Measurements from ENCODE around the gene INO80D. TPM values are rescaled to one million over a fixed set of nuclear protein-coding genes. Genes with fewer than 3 reads are reported as not detected.
"Not testable (repeated sequence)": the region's sequence is repeated elsewhere in the genome, so short reads cannot be mapped to it uniquely, and the experiment has no call there.

INO80D gene
- total RNA-seq, 1 donor from 2014 or later, result 26.0 TPM

DNA sequence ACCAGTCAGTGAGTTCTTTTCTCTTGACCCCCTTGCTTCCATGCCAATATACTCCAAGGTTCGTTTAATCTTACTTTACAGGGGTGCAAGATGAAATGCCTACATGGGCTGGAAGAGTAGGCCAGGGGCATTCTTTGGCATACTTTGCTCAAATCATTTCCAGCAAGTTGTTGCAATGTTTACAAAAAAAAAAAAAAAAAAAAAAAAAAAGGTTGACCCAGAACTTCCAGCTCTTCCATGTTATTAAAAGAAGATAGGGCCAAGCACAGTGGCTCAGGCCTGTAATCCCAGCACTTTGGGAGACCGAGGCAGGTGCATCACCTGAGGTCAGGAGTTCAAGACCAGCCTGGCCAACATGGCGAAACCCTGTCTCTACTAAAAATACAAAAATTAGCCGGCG is 8.1 kb downstream of the INO80D start:
- H3K4me3 Mint-ChIP-seq (ENCODE audit: low read depth); DNase-seq (ENCODE audit: low spot score); H3K9me3 Mint-ChIP-seq; intact Hi-C loops (cut with micrococcal nuclease); H3K27me3 Mint-ChIP-seq (ENCODE audit: low read depth); H3K27ac Mint-ChIP-seq: not testable (repeated sequence)
- Mint-ChIP-seq H3K4me1 (ENCODE audit: low read depth) (peaks cover 10% of the 10 kb centered on the region), H3K36me3 (ENCODE audit: low read depth) (peaks cover 14% of the 10 kb centered on the region)

DNA sequence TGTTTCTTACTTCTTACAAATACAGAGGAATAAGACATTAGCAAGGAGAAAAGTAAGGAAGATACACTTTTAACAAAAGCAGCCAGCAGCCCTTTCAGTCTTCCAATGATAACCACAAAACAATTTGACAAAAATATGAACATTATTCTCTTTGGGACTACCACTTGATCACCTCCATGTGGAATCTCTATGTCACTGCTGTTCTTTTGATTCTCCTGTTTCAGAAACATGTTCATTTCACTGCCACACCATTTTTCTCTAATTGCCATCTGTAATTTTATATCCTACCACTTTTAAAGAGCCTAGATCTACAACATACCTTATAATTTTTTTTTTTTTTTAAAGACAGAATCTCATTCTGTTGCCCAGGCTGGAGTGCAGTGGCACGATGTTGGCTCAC is 10.9 kb downstream of the INO80D start:
- Mint-ChIP-seq H3K27me3 (ENCODE audit: low read depth) (no peaks in the 10 kb centered on the region), H3K27ac (no peak overlapping the region), H3K9me3 (no peaks in the 10 kb centered on the region), H3K4me1 (ENCODE audit: low read depth) (peaks cover 16% of the 10 kb centered on the region), H3K36me3 (ENCODE audit: low read depth) (peaks cover 21% of the 10 kb centered on the region), H3K4me3 (ENCODE audit: low read depth) (no peak overlapping the region)
- intact Hi-C loops (cut with micrococcal nuclease), result no loop called here
- no peak for DNase-seq (ENCODE audit: low spot score)

DNA sequence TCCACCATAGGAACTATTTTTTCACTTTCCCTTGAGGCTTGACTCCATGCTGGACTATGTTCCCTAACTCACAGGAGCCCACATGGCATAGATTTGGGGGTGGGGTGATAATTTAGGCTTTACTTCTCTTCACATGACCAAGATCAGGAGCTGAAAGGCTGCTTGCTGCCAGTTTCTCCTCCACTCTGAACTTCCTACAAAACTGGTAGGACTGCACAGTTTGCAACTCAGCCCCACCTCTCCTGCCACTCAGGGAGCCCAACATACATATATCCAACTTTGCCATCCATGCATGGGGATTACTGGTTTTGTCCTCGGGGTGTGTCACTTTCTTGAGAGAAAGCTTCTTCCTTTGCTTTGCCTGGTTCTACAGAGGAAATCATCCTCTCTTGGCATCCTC is 14.2 kb downstream of the INO80D start:
- Mint-ChIP-seq H3K4me1 (ENCODE audit: low read depth) (peaks cover 9% of the 10 kb centered on the region), H3K36me3 (ENCODE audit: low read depth) (peaks cover 19% of the 10 kb centered on the region), H3K27me3 (ENCODE audit: low read depth) (no peaks in the 10 kb centered on the region), H3K9me3 (no peaks in the 10 kb centered on the region), H3K27ac (no peak overlapping the region), H3K4me3 (ENCODE audit: low read depth) (no peak overlapping the region)
- no peak for DNase-seq (ENCODE audit: low spot score)
- intact Hi-C loops (cut with micrococcal nuclease), result no loop called here

DNA sequence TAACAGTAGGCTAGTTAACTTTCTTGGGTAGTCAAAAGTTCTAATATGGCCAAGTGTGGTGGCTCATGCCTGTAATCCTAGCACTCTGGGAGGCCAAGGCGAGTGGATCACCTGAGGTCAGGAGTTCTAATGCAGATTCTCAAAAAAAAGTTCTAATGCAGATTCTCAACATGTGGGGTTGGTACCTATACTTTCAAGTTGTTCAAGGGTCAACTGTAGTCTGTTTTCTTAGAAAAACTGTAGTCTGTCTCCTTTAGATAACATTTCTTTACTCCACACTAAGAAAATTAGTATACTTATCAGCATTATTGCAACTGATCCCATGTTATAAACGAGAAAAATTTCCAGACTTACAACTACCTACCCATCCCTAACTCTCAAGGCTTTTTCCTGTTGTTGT is 16.6 kb downstream of the INO80D start:
- H3K4me1 Mint-ChIP-seq (ENCODE audit: low read depth), result peaks cover 9% of the 10 kb centered on the region
- no peak for DNase-seq (ENCODE audit: low spot score)
- intact Hi-C loops (cut with micrococcal nuclease), result no loop called here
- no peaks in the 10 kb centered on the region for H3K9me3 Mint-ChIP-seq
- no peak overlapping the region for H3K27ac Mint-ChIP-seq
- no peaks in the 10 kb centered on the region for H3K27me3 Mint-ChIP-seq (ENCODE audit: low read depth)
- no peak overlapping the region for H3K4me3 Mint-ChIP-seq (ENCODE audit: low read depth)
- peaks cover 23% of the 10 kb centered on the region for H3K36me3 Mint-ChIP-seq (ENCODE audit: low read depth)

DNA sequence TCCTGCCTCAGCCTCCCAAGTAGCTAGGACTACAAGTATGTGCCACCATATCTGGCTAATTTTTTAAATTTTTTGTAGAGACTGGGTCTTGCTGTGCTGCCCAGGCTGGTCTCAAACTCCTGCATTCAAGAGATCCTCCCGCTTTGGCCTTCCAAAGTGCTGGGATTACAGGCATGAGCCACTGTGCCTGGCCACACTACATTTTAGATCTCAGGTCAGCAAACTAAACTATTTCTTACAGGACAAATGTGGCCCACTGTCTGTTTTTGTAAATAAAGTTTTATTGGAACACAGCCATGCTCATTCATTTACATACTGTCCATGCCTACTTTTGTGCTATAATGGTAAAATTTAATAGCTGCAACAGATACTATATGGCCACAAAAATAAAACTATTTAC is 17.8 kb downstream of the INO80D start:
- DNase-seq (ENCODE audit: low spot score), result no peak
- Mint-ChIP-seq H3K36me3 (ENCODE audit: low read depth) (peaks cover 32% of the 10 kb centered on the region), H3K4me3 (ENCODE audit: low read depth) (no peak overlapping the region), H3K27me3 (ENCODE audit: low read depth) (no peaks in the 10 kb centered on the region), H3K27ac (no peak overlapping the region), H3K4me1 (ENCODE audit: low read depth) (peaks cover 13% of the 10 kb centered on the region), H3K9me3 (no peaks in the 10 kb centered on the region)
- intact Hi-C loops (cut with micrococcal nuclease), result no loop called here

DNA sequence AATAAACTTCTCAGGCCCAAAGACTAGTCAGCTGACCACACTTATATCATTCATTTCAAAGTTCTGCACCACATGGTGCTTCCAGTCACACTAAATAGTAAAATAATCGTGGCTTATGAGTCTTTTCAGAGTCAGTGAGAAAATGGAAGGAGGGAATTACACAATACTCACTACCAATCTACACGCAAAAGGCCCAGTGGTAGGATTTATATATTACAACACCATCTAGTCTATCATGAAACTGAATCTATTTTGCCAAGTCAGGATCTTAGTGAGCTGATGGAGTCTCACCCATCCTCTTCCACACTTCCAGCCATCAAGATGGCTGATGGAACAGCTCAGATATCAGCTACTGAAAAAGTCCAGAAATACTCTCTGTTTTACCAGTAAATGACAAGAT is 21.9 kb downstream of the INO80D start:
- intact Hi-C loops (cut with micrococcal nuclease), result no loop called here
- H3K4me3 Mint-ChIP-seq (ENCODE audit: low read depth), result no peak overlapping the region
- H3K4me1 Mint-ChIP-seq (ENCODE audit: low read depth), result peaks cover 5% of the 10 kb centered on the region
- no peak overlapping the region for H3K27ac Mint-ChIP-seq
- DNase-seq (ENCODE audit: low spot score), result no peak
- H3K36me3 Mint-ChIP-seq (ENCODE audit: low read depth), result peaks cover 42% of the 10 kb centered on the region
- H3K27me3 Mint-ChIP-seq (ENCODE audit: low read depth), result no peaks in the 10 kb centered on the region
- no peaks in the 10 kb centered on the region for H3K9me3 Mint-ChIP-seq

DNA sequence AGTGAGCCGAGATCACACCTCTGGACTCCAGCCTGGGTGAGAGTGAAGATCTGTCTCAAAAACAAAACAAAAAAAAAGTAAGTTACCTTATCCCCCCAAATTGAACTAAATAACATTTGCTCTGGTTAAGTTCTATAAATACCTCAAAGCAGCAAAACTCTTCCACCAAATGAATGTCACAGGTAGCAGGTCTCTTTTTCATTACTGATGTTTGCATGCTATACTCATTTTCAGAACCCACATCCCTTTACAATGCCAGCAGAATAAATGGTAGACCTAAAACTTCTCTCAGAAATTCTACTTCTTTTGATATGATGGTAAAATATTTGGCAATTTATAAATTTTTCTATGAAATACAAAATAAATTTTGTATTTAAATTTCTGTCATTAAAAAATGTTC is 22.3 kb downstream of the INO80D start:
- peaks cover 42% of the 10 kb centered on the region for H3K36me3 Mint-ChIP-seq (ENCODE audit: low read depth)
- peak overlapping the region; percentile 17 for H3K27ac Mint-ChIP-seq
- H3K4me3 Mint-ChIP-seq (ENCODE audit: low read depth), result no peak overlapping the region
- intact Hi-C loops (cut with micrococcal nuclease), result no loop called here
- H3K4me1 Mint-ChIP-seq (ENCODE audit: low read depth), result peaks cover 5% of the 10 kb centered on the region
- DNase-seq (ENCODE audit: low spot score), result no peak
- no peaks in the 10 kb centered on the region for H3K9me3 Mint-ChIP-seq
- no peaks in the 10 kb centered on the region for H3K27me3 Mint-ChIP-seq (ENCODE audit: low read depth)

DNA sequence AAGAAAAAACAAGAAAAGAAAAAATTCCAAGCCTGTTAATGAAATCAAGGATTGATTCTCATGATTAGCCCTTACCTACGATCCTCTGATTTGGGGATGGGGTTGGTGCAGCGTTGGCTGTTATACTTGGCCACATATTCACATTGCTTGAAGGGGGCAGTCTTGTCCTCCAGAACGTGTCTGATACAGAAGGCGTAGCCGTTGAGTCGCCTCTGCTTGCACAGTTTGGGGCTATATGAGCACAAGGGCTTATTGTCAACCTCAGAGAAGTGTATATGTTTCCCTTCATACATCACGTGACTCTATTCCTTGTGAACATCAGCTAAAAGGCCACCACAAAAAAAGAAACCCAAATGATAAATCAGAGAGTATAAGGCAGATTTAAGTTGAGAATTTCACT is 23.2 kb downstream of the INO80D start:
- no peaks in the 10 kb centered on the region for H3K9me3 Mint-ChIP-seq
- no peak for DNase-seq (ENCODE audit: low spot score)
- no peak overlapping the region for H3K4me3 Mint-ChIP-seq (ENCODE audit: low read depth)
- peaks cover 45% of the 10 kb centered on the region for H3K36me3 Mint-ChIP-seq (ENCODE audit: low read depth)
- intact Hi-C loops (cut with micrococcal nuclease), result no loop called here
- H3K4me1 Mint-ChIP-seq (ENCODE audit: low read depth), result peaks cover 5% of the 10 kb centered on the region
- no peak overlapping the region for H3K27ac Mint-ChIP-seq
- H3K27me3 Mint-ChIP-seq (ENCODE audit: low read depth), result no peaks in the 10 kb centered on the region

DNA sequence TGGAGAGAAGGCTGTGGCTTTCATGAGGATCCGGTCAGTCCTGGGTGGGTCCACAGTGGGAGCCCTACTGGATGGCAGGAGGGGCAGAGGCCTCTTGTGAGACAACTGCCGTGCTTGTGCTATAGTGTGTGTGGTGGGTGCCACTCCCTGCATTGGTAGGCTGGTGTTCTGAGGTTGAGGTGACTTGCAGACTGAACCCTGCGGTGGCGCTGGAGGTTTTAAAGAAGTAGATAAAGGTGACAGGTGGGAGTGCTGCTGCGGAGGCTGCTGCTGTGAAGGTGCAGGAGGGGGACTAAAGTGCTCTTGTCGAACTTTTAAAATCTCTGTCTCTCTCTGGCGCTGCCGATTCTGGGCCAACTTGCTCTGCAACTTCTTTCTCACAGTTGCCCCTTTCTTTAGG is 29.7 kb downstream of the INO80D start:
- H3K36me3 Mint-ChIP-seq (ENCODE audit: low read depth), result peaks cover 48% of the 10 kb centered on the region
- intact Hi-C loops (cut with micrococcal nuclease), result no loop called here
- H3K9me3 Mint-ChIP-seq, result no peaks in the 10 kb centered on the region
- no peak overlapping the region for H3K27ac Mint-ChIP-seq
- H3K4me1 Mint-ChIP-seq (ENCODE audit: low read depth), result peaks cover 3% of the 10 kb centered on the region
- no peaks in the 10 kb centered on the region for H3K27me3 Mint-ChIP-seq (ENCODE audit: low read depth)
- DNase-seq (ENCODE audit: low spot score), result no peak
- H3K4me3 Mint-ChIP-seq (ENCODE audit: low read depth), result no peak overlapping the region

DNA sequence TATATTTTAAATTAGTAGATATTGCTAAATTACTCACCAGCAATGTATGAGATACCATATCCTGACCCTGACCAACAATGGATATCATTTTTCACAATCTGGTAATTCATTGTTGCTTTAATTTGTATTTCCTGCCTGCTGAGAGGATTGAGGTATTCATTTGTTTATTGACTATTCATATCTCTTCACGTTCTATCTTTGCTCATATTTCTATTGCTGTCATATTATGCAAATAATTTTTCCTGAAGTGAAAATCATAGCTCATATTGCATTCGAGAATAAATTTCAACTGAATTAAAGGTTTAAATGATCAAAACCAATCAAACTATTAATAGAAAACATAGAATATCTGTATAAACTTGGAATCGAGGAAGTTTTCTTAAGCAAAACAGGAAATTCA is 31.0 kb downstream of the INO80D start:
- Mint-ChIP-seq H3K4me1 (ENCODE audit: low read depth) (peaks cover 3% of the 10 kb centered on the region), H3K9me3 (no peaks in the 10 kb centered on the region), H3K27me3 (ENCODE audit: low read depth) (no peaks in the 10 kb centered on the region), H3K4me3 (ENCODE audit: low read depth) (no peak overlapping the region), H3K27ac (no peak overlapping the region), H3K36me3 (ENCODE audit: low read depth) (peaks cover 53% of the 10 kb centered on the region)
- DNase-seq (ENCODE audit: low spot score), result no peak
- intact Hi-C loops (cut with micrococcal nuclease), result no loop called here

DNA sequence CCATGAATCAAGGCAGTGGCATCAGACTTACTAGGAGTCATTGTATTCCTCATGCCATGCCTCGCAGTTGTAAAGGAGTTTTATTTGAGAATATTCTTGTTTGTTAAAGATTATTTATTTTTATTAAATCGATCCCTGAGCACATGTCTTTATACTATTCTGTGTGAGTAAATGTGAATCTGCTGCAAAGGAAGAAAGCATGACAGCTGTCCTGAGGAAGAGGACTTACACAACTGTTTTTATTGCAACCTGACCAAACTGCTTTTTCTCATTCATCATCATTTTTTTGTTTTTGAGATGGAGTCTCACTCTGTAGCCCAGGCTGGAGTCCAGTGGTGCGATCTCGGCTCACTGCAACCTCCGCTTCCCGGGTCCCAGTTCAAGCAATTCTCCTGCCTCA is 34.1 kb downstream of the INO80D start:
- DNase-seq (ENCODE audit: low spot score), result no peak
- peaks cover 52% of the 10 kb centered on the region for H3K36me3 Mint-ChIP-seq (ENCODE audit: low read depth)
- H3K27ac Mint-ChIP-seq, result no peak overlapping the region
- no peak overlapping the region for H3K4me3 Mint-ChIP-seq (ENCODE audit: low read depth)
- intact Hi-C loops (cut with micrococcal nuclease), result no loop called here
- peaks cover 7% of the 10 kb centered on the region for H3K4me1 Mint-ChIP-seq (ENCODE audit: low read depth)
- H3K9me3 Mint-ChIP-seq, result no peaks in the 10 kb centered on the region
- H3K27me3 Mint-ChIP-seq (ENCODE audit: low read depth), result no peaks in the 10 kb centered on the region

DNA sequence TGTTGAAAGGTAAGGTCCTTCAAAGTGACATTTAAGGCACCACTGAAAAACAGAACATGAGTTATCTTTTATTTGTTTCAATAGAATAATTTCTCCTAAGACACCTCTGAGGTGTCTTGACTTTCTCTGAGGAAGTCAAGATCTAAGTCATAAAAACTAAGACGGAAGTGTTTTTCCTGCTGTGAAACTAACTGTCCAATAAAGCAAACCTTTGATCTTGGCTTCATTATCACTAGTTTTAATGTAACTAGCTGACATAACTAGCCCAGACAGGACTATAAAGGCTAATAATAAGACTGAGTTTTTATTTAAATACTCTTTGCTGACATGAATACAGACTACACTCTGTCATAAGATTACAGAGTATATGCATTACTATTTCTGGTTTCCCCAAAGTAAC is 36.6 kb downstream of the INO80D start:
- no peaks in the 10 kb centered on the region for H3K27me3 Mint-ChIP-seq (ENCODE audit: low read depth)
- H3K36me3 Mint-ChIP-seq (ENCODE audit: low read depth), result peaks cover 50% of the 10 kb centered on the region
- H3K27ac Mint-ChIP-seq, result no peak overlapping the region
- intact Hi-C loops (cut with micrococcal nuclease), result no loop called here
- peaks cover 8% of the 10 kb centered on the region for H3K4me1 Mint-ChIP-seq (ENCODE audit: low read depth)
- H3K9me3 Mint-ChIP-seq, result no peaks in the 10 kb centered on the region
- no peak for DNase-seq (ENCODE audit: low spot score)
- no peak overlapping the region for H3K4me3 Mint-ChIP-seq (ENCODE audit: low read depth)

DNA sequence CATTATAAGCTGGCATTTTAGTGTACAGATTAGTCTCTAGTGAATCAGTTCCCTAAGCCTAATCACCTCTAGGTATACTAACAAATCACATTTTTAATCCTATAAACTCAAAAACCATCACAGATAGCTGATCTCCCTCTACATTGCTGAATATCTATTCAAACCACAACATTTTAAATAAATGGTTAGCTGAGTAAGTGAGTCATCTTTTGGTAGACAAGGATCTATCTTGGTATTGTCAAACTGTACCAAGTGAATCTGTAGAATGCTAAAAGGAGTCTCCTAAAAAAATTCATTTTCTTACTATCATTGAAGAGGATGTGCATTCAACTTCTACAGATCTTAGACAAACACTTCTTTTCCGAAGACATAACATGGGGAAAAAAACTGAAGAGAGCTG is 40.7 kb downstream of the INO80D start:
- H3K4me1 Mint-ChIP-seq (ENCODE audit: low read depth), result peaks cover 8% of the 10 kb centered on the region
- peaks cover 54% of the 10 kb centered on the region for H3K36me3 Mint-ChIP-seq (ENCODE audit: low read depth)
- no peaks in the 10 kb centered on the region for H3K9me3 Mint-ChIP-seq
- H3K27ac Mint-ChIP-seq, result no peak overlapping the region
- DNase-seq (ENCODE audit: low spot score), result no peak
- intact Hi-C loops (cut with micrococcal nuclease), result no loop called here
- H3K4me3 Mint-ChIP-seq (ENCODE audit: low read depth), result no peak overlapping the region
- H3K27me3 Mint-ChIP-seq (ENCODE audit: low read depth), result no peaks in the 10 kb centered on the region

DNA sequence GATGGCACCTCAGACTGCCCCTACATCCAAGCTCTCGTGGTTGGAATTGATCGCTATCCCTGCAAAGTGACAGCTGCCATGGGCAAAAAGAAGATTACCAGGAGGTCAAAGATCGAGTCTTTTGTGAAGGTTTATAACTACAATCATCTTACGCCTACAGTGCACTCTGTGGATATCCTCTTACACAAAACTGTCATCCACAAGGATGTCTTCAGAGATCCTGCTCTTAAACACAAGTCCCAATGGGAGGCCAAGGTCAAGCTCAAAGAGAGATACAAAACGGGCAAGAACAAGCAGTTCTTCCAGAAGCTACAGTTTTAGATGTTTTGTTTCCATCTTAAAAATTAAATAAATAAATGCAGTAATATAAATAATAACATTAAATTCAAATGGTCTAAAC is 45.4 kb downstream of the INO80D start:
- Mint-ChIP-seq H3K9me3 (peaks cover 8% of the 10 kb centered on the region), H3K36me3 (ENCODE audit: low read depth) (peaks cover 70% of the 10 kb centered on the region), H3K27me3 (ENCODE audit: low read depth) (no peaks in the 10 kb centered on the region), H3K27ac (no peak overlapping the region), H3K4me3 (ENCODE audit: low read depth) (no peak overlapping the region), H3K4me1 (ENCODE audit: low read depth) (peaks cover 7% of the 10 kb centered on the region)
- intact Hi-C loops (cut with micrococcal nuclease), result no loop called here
- no peak for DNase-seq (ENCODE audit: low spot score)

All from activated T-helper 2 cell treated with anti-CD3 and anti-CD28 coated beads, Interferon-gamma antibody, Interleukin-2, Interleukin-4, amounts not matched to agents 10 μg/mL and 5 μg/mL and 100 μg/mL, durations not matched to agents 14 hours and 24 hours and 36 hours (primary cell).